ENCODE measurements around the gene IQCN.

The IQCN gene

GRCh38 chr19:18266771-18267686 lies 7.2 kb downstream of the IQCN start:
- DNase-seq (ENCODE audit: low read depth) = no peak

GRCh38 chr19:18265582-18265981 lies 8.7 kb downstream of the IQCN start:
- DNase-seq (ENCODE audit: low read depth) = no peak

DNA sequence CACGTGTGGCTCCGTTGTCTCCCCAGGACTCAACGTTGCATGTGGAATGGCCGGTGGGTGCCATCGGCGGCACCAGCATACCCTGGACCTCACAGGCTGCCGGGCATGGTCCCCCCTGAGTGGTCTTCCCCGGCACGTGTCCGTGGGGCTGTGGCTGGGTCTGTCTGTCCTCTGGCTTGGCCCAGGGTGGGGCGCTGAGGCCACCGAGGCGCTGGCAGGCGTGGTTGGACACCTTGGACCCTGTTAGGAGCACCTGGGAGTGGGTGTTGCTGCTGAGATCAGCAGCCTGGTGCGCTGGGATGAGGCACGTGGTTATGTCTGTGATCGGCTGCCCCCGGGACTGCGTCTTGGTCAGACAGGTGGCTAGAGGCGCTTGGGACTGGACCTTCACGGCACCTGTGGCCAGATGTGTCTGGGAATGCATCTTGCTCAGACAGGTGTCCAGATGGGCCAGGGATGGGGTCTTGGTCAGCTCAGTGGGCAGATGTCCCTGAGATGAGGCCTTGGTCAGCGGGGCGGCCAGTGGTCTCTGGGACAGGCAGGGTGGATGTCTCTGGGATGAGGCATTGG lies 9.2 kb downstream of the IQCN start:
- DNase-seq (ENCODE audit: low read depth) = no peak

DNA sequence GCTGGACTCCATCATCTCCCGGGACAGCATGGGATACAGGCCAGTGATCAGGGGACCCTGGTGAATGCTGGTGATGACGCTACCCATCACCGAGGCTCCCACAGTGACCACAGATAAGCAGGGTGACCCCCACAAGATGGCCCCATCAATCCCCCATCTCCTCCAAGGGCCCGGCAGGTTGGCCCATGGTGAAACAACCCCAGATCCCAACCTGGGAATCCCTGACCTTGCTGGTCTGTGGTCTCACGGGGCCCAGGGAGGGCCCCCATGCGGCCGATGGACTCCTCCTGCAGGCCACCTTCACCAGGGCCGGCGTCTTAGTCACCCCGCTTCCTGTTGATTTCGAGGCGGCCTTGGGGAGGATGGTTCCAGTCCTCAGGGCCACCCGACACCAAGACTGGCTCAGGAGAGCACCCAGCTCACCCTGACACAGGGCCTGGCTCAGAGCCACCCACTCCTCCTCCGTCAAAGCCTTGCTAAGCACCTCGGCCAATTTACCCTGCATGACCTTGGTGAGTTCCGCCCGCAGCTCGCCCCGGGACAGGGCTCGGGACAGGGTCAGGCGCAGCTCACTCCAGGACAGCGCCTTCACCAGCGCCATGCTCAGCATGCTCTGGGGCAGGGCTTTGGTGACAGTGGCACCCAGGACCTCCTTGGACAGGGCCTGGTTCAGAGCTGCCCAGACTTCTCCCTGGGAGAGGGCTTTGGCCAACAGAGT lies 10.0 kb downstream of the IQCN start:
- no peak for DNase-seq (ENCODE audit: low read depth)

GRCh38 chr19:18263324-18264136 lies 10.7 kb downstream of the IQCN start:
- DNase-seq (ENCODE audit: low read depth) = no peak

- DNase-seq (ENCODE audit: low read depth) = no peak
Observed at GRCh38 chr19:18262917-18263316, 11.3 kb downstream of the IQCN start.

DNA sequence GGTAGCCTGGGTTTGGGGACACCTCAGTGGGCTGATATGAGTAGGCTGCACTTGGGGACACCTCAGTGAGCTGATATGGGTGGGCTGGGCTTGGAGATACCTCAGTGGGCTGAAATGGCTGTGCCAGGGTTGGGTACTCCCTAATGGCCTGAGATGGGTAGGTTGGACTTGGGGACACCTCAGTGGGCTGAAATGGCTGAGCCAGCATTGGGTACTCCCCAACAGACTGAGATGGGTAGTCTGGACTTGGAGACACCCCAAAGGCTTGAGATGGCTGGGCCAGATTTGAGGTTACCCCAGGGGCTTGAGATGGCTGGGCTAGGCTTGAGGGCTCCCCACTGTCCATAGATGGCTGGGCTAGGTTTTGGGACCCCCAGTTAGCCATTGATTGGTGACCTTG lies 12.1 kb downstream of the IQCN start:
- DNase-seq (ENCODE audit: low read depth) = no peak

DNA sequence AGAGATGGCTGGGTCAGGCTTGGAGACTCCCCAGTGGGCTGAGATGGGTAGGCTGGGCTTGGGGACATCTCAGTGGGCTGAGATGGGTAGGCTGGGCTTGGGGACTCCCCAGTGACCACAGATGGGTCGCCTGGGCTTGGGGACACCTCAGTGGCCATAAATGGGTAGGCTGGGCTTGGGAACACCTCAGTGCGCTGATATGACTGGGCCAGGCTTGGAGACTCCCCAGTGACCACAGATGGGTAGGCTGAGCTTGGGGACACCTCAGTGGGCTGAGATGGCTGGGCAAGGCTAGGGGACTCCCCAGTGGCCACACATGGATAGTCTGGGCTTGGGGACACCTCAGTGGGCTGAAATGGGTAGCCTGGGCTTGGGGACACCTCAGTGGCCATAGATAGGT lies 12.8 kb downstream of the IQCN start:
- DNase-seq (ENCODE audit: low read depth) = no peak

GRCh38 chr19:18259893-18260292 lies 14.4 kb downstream of the IQCN start:
- DNase-seq (ENCODE audit: low read depth) = no peak

- DNase-seq (ENCODE audit: low read depth) = no peak
Observed at GRCh38 chr19:18257503-18258470, 16.5 kb downstream of the IQCN start.

DNA sequence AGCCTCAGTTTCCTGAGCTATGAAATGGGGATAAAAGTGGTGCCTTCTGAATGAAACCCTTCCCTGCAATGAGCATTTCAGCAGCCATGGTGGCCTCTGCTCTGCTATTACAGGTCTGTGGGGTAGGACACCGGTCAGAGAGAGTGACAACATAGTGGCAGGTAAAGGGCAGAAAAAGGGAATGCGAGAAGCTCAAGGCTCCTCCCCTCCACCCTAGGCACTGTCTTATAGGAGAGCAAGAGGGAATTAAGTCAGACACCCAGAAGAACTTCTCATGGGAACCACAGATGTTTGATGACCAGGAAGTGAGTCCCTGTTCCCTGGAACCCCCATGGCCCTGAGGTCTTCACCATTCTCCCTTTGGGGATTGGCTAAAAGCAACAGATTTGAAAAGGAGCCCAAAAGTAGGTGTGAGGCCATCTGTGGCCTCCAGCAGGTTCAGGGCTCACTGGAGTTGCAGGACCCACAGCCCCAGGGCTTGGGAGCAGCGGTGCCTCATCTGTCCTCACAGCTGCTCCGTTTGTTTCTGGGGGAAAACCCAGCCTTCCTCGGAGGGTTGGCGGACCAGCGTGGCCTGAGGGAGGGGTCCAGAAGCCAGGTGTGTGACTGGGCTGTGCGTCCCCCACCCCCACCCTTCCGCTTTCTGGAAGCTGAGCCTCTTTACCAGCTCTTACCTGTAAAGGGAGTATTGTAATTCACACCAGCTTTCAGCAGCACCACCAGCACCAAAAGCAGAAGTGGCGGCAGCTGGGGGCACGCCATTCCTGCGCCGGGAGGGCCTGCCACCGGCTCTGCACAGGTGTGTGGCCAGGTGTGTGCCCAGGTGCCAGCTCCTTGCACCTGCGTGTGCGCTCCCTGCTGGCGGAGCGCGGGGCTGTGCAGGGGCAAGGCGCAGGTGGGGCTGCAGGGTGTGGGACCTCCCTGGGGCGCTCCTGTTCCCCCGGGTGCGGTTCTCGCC lies 19.4 kb downstream of the IQCN start:
- DNase-seq (ENCODE audit: low read depth) = no peak

DNA sequence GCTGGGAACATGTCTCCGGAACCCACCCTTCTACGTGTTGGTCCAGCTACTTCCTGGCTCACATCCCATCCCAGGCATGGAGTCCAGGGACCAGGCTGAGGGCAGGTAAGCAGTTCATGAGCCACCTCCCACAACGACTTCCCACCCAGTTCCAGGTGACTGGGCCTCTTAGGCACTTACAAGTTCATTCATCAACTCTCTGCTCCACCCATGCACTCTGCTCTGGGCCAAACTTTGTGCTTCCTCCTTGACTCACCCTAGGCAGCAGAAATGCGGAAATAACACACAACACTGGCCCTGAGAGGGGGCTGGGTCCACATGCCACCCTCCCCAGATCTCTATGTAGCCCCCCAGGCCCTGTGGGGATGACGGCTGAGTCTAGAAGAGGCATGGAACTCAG lies 20.5 kb downstream of the IQCN start:
- no peak for DNase-seq (ENCODE audit: low read depth)

- DNase-seq (ENCODE audit: low read depth) = no peak
Observed at GRCh38 chr19:18253130-18253529, 21.1 kb downstream of the IQCN start.

DNA sequence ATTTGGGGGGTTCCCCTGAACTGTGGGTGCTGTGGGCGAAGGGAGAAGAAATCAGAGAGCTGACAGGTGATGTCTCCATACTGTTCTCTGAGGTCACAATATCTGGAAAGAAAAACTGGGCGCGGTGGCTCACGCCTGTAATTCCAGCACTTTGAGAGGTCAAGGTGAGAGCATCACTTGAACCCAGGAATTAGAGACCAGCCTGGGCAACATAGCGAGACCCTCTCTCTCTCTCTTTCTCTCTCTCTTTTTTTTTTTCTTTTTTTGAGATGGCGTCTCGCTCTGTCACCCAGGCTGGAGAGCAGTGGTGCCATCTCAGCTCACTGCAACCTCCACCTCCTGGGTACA lies 21.9 kb downstream of the IQCN start:
- no peak for DNase-seq (ENCODE audit: low read depth)

- peak; percentile 69 for DNase-seq (ENCODE audit: low read depth)
Observed at GRCh38 chr19:18251587-18252369, 22.5 kb downstream of the IQCN start.

DNA sequence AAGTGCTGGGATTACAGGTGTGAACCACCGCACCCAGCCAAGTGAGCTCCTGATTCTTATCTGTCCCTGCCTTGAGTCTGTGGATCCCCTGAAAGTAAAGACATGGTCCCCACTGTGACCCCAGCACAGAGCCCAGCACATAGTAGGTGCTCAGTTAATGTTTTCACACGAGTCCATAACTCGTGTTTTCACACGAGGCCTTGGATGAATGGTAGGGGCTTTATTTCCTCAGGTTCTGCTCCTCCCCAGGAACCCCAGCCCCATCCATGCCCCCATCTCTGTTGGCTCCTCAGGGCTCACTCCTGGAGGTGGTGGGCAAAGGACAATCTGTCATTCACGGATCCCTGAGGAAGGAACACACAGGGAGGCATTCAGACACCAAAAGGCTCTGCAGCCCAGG lies 24.4 kb downstream of the IQCN start:
- no peak for DNase-seq (ENCODE audit: low read depth)

DNA sequence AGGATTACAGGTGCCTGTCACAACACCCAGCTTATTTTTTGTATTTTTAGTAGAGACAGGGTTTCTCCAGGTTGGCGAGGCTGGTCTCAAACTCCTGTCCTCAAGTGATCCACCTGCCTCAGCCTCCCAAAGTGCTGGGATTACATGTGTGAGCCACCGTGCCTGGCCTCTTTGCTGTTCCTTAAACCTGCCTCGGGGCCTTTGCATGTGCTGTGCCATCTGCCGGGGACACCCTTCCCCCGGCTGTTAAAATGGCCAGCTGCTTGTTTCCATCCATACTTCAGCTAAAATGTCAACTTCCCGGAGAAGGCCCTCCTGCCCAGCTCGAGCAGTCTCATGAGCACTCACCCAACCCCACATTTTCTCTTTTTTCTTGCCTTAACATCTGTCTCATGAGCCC lies 29.0 kb downstream of the IQCN start:
- no peak for DNase-seq (ENCODE audit: low read depth)

GRCh38 chr19:18239303-18239702 lies 34.9 kb downstream of the IQCN start:
- no peak for DNase-seq (ENCODE audit: low read depth)

DNA sequence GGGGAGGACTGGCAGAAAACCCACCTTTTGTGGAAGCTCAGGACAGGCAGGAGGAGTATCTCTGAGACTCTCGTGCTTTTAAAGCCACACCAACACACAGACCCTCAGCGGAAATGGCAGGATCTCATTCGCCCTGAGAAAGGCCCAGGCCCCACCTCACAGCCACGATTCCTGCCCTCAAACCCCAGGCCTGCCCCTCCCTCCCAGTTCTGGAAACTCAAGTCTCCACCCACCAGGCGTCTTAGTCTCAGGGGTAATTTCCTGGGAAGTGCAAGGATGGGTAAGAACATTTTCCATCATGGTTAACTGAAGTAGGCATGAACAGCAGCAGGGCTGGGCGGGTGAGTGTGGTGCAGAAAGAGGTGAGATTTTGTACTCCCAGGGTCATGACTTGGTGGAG lies 40.1 kb downstream of the IQCN start:
- no peak for DNase-seq (ENCODE audit: low read depth)
